HG03460 (cell line): ENCODE measurements around the gene DNAJB12.
"Not testable (repeated sequence)": the region's sequence is repeated elsewhere in the genome, so short reads cannot be mapped to it uniquely, and the experiment has no call there.

ENCODE experiments used
- ATAC-seq: cut with Tn5 transposase; IDR thresholded peaks from one replicate; pipeline ENCODE4 v1.9.1; 2021; ENCODE audit not compliant: unreplicated experiment

Gene DNAJB12

DNA sequence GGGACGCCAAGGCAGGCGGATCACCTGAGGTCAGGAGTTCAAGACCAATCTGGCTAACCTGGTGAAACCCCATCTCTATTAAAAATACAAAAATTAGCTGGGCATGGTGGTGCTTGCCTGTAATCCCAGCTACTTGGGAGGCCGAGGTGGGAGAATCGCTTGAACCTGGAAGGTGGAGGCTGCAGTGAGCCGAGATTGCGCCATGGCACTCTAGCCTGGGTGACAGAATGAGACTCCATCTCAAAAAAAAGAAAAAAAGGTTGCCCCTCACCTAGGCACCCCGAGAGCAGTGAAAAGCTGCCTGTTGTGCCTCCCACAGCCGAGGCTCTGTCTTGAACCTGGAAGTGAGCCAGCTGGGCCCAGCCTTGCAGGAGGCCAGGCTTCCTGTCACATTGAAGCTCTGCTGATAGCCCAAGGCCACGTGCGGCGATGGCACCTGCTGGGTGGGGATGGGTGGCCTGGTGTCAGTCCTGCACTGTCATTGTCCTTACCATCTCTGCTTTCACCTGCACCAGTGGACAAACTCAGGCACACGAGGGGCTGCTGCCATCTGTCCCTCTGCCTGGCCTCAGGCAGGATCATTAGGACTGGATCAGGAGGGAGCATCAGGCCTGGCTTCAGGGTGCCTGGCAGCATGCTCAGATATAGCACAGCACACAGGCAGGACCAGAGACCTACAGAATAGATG is 37.8 kb downstream of the DNAJB12 start:
- no peak for ATAC-seq

DNA sequence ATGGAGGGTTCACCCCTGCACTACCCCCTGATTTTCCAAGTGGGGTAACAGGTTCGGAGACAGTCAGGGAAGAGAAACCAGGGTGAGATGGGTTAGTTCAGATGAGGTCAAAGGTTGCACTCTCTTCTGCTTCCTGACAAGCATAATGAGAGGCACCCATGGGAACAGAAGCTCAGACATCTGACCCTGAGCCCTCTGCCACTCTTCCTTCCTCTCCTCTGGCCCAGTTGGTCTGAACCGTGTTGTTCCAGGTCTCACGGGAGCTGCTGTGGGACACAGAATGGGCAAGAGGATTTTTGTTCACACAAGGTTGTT is 38.4 kb downstream of the DNAJB12 start:
- ATAC-seq: no peak

DNA sequence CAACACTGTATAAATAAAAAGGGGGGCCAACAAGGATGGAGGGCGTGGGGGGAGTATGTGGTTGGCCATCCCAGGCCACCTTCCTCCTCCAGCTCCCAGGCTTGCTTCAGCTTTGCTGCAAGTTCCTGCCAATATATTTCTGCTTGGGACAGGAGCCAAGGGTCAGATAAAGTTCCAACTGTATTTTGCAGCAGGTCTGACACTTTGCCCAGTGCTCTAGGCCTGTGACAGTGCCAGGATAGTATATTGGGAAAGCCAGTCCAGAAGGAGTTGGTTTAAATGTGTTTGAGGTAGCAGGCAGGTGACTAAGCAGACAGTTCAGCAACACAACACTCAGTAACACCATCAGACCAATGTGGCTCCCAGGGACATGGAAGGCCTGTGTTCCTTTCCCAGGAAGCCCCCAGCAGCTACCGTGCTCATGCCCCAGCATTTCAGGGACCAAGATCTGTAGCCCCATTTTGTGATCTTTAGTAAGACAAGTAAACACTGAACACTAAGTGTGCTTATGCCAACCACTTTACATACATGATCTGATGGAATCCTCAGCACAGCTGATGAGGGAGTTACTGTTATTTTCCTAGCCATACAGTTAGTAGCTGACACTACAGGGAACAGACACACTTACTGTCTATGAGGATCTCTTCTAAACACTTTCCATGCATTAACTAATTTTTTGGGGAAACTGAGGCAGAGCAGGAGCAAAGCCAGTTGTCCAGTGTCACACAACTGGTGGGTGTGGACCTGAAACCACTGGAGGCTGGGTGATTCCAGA is 38.9 kb downstream of the DNAJB12 start:
- no peak for ATAC-seq

DNA sequence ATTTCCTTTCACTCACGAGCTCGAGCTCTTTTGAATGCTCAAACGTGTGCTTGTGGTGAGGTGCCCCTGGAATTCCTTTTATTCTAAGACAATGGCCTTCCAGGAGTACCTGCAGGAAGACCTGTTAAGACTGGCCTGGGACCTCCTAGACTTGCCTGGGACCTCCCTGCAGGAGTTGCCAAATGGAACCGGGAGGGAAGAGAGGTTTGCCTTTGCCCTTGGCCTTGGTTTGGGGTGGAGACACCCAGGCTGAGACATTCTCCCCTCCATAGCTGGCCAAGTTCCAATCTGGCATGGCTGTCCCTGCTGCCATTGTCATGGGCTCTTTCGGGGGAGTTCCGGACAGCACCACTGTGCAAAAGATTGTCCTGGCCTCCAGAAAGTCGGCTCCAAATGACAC is 39.7 kb downstream of the DNAJB12 start:
- ATAC-seq: no peak

DNA sequence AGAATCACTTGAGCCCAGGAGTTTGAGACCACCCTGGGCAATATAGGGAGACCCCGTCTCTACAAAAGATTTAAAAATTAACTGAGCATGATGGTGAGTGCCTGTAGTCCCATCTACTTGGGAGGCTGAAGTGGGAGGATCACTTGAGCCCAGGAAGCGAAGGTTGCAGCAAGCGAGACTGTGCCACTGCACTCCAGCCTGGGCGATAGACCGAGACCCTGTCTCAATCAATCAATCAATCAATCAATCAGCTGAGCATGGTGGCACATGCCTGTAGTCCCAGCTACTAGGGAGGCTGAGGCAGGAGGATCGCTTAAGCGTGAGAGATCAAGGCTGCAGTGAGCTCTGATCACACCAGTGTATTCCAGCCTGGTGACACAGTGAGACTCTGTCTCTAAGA is 40.5 kb downstream of the DNAJB12 start:
- ATAC-seq: no peak

DNA sequence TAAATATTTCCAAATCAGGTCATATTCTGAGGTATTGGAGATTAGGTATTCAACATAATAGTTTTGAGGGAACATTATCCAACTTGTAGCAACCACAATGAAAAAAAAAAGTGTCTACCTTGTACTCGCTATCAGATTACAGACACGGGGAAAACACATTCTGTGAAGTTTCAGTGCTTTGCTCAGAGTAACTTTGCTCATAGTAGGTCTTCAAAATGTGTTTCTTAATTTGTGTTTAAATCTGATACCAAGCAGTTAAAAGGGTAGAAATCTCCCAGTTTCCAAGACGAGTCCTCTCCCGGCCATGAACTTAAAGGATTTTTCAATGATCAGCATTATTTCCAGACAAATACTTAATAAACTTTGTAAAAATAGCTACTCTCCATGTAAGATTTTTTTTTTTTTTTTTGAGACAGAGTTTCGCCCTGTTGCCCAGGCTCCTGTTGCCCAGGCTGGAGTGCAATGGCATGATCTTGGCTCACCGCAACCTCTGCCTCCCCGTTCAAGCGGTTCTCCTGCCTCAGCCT is 41.8 kb downstream of the DNAJB12 start:
- ATAC-seq: no peak

DNA sequence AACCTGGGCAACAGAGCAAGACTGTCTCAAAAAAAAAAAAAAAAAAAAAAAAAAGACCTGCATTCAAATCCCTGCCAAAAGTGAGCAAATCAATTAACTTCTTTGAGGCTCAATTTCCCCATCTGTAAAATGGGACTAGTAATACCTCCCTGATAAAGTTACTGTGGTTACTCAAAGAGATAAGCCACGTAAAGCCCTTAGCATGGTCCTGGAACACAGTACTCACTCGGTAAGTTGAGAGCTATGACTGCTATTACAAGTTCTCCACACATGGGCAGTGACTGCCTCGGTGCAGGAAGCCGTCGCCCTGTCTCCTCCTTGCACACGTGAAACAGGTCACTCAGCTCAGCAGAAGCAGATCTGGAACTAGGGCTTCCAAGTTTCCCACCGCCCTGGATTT is 43.1 kb downstream of the DNAJB12 start:
- no peak for ATAC-seq

DNA sequence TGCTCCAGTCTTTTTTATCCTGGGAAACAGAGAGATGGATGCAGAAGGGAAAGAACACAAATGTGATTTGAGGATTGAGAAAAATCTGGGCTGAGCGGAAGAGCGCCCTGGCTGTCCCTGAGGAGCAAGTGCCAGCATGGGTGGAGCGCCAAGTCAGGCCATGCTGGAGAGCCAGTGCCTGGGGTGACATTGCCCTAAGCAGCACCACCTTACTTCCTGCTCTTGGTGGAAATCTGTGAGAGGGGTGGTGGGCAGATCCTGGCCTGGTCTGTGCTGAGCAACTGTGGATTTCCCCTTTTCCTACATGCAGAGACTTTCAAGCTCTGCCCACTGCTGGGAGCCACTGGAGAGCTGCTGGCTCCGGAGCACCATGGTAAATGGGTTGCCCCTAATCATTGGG is 44.1 kb downstream of the DNAJB12 start:
- ATAC-seq: no peak

DNA sequence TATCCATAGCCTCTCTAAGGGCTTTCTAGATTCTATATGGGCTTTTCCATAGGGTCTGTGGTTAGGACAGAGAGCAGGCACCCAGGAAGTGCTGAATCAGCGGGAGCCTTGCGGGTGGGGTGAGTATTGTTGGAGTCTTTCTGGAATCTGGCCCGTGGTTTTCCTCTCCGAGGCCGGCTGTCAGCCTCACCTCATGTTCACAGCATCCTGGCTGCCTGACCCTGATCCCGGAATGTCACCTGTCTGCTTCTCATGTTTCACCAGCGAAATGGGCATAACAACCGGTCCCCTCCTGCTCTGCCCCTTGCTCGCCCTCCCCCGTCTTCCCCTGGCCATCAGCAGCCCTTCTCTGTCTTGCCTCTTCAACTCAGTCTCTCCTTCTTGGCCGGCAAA is 44.5 kb downstream of the DNAJB12 start:
- ATAC-seq: no peak

DNA sequence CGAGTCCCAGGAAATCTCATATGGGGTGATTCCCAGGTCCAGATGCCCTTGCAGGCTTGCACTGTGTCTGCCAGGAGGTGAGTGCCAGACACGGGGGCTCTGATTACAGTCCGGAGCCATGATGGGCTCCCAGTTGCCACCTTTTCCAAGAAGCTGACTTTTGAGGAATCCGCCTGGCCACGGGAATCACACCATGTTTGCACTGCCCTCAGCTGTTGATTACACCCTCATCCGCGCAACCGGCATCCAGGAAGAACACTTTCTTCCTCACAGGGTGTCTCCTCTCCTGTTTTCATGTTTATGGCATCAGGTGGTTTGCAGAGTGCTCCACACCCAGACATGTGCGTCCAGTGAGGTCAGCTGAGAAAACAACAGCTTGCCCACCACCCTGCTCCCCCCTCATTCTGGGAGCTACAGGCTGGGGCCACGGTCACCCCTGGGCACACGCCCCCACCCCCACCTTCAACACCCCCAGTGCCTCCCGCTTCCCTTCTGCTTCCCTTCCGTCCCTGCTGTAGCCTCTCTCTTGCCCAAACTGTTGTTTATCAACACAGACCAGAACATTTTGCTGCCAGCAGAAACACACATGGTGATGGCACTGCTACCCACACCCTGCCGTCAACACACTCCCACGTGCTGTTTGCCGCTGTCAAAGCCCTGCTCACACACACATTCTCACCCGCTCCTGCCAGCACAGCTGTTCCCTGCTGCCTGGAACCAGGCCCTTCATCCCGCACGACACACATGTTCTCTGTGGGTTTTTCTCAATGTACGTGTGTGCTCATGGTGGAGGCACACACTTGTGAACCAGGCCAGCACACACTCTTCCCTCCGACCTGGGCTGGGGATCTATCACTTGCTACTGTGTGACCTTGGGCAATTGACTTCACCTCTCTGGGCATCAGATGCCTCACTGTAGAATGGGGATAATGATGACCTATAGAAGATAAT is 45.2 kb downstream of the DNAJB12 start:
- ATAC-seq: no peak

DNA sequence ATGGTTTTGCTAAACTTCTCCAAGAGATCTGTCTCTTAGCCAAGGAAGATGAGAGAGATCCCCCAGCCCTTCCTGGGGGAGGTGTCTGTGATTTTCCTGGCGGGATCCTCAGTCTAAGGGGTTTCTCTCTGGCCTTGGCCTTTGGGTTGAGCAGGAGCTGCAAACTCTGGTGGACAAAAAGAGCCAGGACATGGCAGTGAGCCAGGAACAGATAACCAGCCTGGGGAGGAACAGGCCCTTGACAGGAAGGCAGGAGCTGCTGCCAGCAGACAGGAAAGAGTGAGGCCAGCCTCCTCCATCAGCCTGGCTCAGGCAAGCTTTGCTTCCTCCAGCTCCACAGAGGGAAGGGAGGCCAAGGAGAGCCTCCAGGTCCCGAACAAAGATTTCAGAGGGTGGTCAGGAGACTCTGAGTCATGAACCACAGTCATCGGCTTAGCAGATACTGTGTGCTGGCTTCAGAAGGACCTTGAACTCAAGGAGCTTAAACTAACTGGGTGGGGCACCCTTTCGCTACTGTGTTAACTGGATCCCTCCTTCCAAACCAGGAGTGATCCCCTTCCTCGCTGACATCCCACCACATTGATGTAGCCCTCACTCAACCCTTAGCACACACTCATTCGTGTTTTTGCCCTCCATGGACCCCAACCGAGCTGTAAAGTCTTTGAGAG is 46.3 kb downstream of the DNAJB12 start:
- no peak for ATAC-seq

DNA sequence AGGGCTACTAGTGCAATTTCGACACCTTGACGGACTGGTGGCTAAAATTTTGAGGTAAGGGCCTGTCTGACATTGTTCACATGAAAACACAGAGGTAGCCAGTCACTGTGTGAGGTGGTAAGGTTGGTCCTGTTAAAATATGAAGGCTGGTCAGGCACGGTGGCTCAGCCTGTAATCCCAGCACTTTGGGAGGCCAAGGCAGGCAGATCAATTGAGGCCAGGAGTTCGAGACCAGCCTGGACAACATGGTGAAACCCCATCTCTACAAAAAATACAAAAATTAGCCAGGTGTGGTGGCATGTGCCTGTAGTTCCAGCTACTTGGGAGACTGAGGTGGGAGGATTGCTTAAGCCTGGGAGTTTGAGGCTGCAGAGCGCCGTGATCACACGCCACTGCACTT is 47.0 kb downstream of the DNAJB12 start:
- ATAC-seq: not testable (repeated sequence)

DNA sequence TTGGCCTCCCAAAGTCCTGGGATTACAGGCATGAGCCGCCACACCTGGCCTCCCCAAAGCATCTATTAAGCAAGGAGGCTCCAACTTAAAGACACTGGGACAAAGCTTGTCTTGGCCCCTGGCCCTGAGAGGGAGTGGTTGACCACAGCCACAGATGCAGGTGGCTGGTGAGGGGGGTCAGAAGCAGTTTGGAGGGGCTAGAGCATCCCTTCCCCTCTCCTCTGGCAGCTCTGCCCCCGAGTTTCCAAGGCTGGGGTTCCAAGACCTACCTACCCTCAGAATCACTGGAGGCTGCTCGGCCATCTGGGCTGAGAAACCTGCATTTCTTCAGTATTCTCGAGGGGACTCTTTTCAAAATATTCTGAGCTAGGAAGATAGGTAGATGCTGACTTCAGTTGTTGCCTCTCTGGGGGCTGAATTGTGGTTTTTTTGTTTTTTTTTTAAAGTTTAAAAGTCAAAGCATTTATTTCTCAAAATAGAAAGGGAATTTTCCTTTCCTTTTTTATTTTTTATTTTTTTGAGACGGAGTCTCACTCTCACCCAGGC is 48.4 kb downstream of the DNAJB12 start:
- no peak for ATAC-seq

DNA sequence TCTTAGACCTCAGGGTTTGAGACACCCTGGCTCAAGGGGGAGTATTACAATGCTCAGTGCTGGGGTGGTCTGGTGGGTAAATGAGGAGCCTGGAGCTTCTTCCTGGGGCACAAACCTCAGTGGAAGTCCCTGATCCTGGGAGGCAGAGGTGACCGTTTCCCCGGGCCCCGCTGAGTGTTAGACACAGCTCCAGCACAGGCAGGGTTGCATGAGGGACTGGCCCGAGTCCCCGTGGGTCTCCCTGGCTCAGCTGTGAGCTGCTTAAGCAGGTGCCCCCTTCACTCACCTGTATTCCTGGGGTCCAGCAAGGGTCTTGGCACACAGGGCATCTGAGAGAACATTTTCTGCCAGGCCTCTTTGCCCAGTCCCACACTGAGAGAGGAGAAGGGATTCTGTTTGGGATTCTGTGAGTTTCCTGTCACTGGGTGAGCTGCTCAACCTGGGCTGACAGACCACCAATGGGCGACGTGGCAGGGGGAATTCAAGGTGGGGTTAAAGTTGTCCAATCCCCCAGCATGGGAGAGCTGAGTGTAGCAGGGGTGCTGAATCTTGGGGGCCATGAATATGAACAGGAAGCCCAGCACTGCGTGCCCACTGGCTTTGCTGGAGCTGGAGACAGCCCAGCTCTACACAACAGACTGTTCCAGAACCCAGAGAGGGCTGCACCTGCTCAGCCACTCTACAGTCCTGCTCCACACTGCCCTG is 51.1 kb downstream of the DNAJB12 start:
- no peak for ATAC-seq

DNA sequence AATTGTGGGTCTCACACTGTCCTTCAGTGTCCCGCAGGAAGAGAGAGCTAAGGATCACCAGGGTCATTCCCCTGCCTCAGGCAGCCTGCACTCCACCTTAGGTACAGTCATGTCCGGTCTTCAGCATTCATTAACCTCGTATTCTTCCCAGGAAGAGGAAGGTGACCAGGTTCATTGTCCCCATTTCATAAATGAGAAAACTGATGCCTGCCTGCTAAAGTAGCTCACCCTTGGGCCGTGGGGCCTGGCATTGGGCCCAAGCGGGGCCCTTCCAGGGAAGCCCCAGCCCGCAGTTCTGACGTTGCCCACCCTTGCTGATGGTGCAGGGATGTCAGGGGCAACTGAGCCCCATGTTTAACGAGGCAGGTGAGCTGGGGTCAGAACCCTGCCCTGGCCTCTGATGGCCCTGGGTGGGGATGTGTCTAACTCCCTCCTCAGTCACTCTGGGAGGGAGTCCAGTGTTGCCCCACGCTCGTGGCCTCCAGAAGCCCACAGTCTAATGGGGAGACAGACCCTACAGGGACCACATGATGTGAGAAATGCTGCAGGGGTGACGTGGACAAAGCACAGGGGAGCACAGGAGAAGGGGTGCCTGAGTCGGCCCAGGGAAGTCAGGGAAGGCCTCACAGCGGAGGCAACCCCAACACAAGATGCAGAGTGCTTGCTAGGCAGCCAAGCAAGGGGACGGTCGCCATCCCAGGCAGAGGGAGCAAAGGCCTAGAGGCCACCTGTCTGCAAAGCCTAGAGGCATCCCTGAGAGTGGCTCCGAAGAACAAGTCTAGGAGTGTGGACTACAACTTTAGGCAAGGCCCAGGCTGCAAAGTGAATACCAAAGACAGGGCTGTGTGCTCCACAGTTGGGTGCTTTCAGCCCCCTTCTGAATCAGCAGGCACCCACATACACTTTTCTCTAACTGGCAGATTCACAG is 55.9 kb downstream of the DNAJB12 start:
- no peak for ATAC-seq

DNA sequence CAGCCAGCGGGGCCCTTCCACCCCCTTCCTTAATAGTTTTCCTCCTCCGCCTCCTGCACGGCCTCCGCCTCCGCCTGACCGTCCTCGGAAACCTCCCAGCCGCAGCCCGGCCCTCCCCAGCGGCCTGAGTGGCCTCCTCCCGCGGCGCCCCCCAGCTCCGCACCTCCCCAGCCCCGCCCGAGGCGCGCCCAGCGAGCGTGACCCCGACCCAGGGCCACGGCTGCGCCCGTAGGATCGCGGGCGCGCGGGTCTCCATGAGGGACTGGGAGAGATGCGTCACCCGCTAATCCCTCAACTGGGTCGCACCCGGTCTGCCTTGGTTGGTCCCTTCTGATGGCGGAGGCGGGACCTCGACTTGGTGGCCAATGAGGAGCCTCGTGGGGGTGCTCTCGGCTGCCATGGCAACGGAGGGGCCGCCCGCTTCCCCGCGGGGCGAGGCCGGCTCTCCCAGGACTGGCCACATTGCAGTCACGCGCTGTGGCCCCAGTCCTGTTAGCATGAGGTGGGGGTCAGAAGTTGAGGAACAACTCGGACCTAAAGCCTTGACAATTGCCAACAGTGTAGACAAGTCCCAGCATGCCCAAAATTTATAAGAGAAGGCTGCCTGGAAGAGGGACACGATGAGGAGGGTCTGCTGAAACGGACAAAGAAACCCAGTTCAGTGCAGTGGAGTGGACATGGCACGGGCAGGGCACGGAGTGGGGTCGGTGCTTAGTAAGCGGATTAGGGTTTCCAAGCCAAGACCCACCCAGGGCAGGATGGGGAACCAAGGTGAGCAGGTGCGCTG is 56.7 kb downstream of the DNAJB12 start:
- peak; percentile 79 for ATAC-seq

DNA sequence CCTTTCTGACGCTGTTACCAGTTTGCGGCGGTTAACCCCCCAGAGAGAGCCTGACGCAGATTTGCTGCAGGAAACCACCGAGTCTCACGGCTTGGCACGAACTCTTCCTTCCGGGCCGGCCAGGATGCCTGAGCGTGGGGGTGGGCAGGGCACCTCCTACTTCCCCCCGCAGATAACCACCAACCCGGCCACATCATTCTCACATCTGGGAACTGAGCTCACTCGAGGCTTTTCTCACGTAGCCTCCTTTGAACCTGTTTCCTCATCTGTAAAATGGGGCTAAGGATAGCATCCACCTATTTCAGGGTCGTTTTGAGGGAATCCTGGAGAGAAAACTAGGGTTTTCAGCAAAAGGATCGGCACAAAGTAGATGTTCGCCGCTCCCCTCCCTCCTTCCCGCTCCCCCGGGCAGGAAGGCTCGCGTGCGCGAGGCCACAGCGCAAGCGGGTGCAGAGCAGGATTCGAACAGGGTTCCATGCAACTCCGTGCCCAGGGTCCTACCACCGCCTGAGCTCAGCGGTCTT is 57.4 kb downstream of the DNAJB12 start:
- ATAC-seq: peak; percentile 57

DNA sequence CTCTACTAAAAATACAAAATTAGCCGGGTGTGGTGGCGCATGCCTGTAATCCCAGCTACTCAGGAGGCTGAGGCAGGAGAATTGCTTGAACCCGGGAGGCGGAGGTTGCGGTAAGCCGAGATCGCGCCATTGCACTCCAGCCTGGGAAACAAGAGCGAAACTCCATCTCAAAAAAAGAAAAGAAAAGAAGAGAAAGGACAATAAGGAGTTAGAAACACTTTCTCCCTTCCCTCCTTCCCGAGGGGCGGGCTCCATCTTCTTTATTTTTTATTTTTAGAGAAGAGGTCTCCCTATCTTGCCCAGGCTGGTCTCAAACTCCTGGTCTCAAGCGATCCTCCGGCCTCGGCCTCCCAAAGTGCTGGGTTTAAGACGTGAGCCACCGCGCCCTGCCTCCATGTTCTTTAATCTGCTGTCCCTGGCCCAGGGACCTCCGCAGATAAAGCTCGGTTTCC is 57.9 kb downstream of the DNAJB12 start:
- not testable (repeated sequence) for ATAC-seq
